Nephron (organoid): Measurements from ENCODE around the gene KIZ.
"Not testable (repeated sequence)": the region's sequence is repeated elsewhere in the genome, so short reads cannot be mapped to it uniquely, and the experiment has no call there.

Source experiments
- H3K27ac Mint-ChIP-seq, 3 experiments: 2 replicates each; pipeline ENCODE4 v1.8.0; 2020; ENCODE audit warnings: mixed read lengths in 3 of 3, mild to moderate bottlenecking in 2 of 3, moderate library complexity in 1 of 3
- H3K27me3 Mint-ChIP-seq: 2 replicates; pipeline ENCODE4 v1.8.0; 2021; ENCODE audit warnings: low read depth, mild to moderate bottlenecking, moderate library complexity, mixed read lengths
- H3K36me3 Mint-ChIP-seq: 2 replicates; pipeline ENCODE4 v1.8.0; 2020; ENCODE audit warnings: low read depth, mixed read lengths
- H3K4me1 Mint-ChIP-seq: 2 replicates; pipeline ENCODE4 v1.8.0; 2020; ENCODE audit warnings: mixed read lengths
- H3K4me3 Mint-ChIP-seq, 3 experiments: 2 replicates each; pipeline ENCODE4 v1.8.0; 2020; ENCODE audit warnings: mild to moderate bottlenecking in 3 of 3, mixed read lengths in 3 of 3, moderate library complexity in 2 of 3
- H3K9me3 Mint-ChIP-seq: 2 replicates; pipeline ENCODE4 v1.8.0; 2020; ENCODE audit warnings: mixed read lengths
- CTCF ChIP-seq, 3 experiments: fragments of 200-600 bp; sonication (generic); IDR thresholded peaks; one replicate each; pipeline ENCODE4 v1.5.0; 2021; ENCODE audit warnings: antibody characterized with exemption in 3 of 3; ENCODE audit not compliant: unreplicated experiment in 3 of 3

The KIZ gene

GRCh38 chr20:21243811-21244210 lies 117.9 kb downstream of the KIZ start:
- no peaks in the 10 kb centered on the region for H3K9me3 Mint-ChIP-seq
- no peaks in the 10 kb centered on the region for H3K27me3 Mint-ChIP-seq
- H3K4me1 Mint-ChIP-seq = no peaks in the 10 kb centered on the region
- no peak for TF ChIP-seq CTCF (IDR thresholded peaks at IDR 0.05; ENCODE audit: unreplicated experiment in 3 of 3)
- no peak overlapping the region for H3K27ac Mint-ChIP-seq
- no peak overlapping the region for H3K4me3 Mint-ChIP-seq
- H3K36me3 Mint-ChIP-seq = peaks cover 16% of the 10 kb centered on the region

- H3K27ac Mint-ChIP-seq = no peak overlapping the region
- H3K27me3 Mint-ChIP-seq = no peaks in the 10 kb centered on the region
- H3K4me3 Mint-ChIP-seq = no peak overlapping the region
- no peaks in the 10 kb centered on the region for H3K4me1 Mint-ChIP-seq
- TF ChIP-seq CTCF (IDR thresholded peaks at IDR 0.05; ENCODE audit: unreplicated experiment in 3 of 3) = no peak
- H3K9me3 Mint-ChIP-seq = no peaks in the 10 kb centered on the region
- peaks cover 16% of the 10 kb centered on the region for H3K36me3 Mint-ChIP-seq
Measured at GRCh38 chr20:21244808-21245207, 118.9 kb downstream of the KIZ start.

DNA sequence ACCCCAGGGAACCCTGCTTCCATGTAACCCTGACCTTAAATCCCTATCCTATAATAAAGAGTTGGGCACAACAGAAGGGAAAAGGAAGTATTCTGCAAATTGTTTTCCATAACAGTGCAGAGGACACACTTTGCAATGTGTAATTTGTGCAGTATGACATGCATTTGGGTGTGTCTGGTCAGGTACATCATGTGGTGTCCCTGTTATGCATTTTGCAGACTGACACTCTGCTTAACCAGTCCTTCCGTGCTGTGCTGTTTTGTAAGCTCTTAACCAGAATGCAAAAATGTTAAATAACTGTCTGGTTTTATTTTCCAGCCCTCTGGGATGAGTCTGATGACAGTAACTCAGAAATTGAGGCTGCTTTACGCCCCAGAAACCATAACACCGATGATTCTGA lies 120.3 kb downstream of the KIZ start:
- no peak for TF ChIP-seq CTCF (IDR thresholded peaks at IDR 0.05; ENCODE audit: unreplicated experiment in 3 of 3)
- Mint-ChIP-seq H3K9me3 (no peaks in the 10 kb centered on the region), H3K27ac (no peak overlapping the region), H3K4me3 (no peak overlapping the region), H3K27me3 (no peaks in the 10 kb centered on the region), H3K4me1 (no peaks in the 10 kb centered on the region), H3K36me3 (peaks cover 16% of the 10 kb centered on the region)

GRCh38 chr20:21247603-21248095 lies 121.8 kb downstream of the KIZ start:
- not testable (repeated sequence) for H3K27me3 Mint-ChIP-seq, H3K4me3 Mint-ChIP-seq, H3K4me1 Mint-ChIP-seq, H3K27ac Mint-ChIP-seq, H3K9me3 Mint-ChIP-seq
- peaks cover 16% of the 10 kb centered on the region for H3K36me3 Mint-ChIP-seq

DNA sequence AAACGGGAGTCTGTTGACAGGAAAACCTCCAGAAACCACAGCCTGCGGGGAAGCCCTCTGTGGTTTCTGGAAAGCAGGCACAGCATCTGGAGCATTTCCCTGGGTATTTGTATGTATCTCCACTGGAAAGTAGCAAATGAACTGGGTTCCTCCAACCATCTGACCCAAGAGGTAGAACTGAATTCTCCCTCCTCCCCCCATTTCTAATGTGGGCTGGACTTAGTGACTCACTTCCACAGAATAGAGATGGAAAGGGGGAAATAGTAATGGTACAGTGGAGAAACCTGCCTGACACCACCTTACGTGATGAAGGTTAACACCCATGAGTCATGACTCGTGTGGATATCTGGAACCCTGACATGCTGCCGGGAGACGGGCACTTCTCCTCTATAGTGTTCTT lies 125.4 kb downstream of the KIZ start:
- Mint-ChIP-seq H3K9me3 (no peaks in the 10 kb centered on the region), H3K27ac (no peak overlapping the region), H3K4me1 (no peaks in the 10 kb centered on the region), H3K4me3 (no peak overlapping the region), H3K36me3 (peaks cover 8% of the 10 kb centered on the region), H3K27me3 (no peaks in the 10 kb centered on the region)
- no peak for TF ChIP-seq CTCF (IDR thresholded peaks at IDR 0.05; ENCODE audit: unreplicated experiment in 3 of 3)

DNA sequence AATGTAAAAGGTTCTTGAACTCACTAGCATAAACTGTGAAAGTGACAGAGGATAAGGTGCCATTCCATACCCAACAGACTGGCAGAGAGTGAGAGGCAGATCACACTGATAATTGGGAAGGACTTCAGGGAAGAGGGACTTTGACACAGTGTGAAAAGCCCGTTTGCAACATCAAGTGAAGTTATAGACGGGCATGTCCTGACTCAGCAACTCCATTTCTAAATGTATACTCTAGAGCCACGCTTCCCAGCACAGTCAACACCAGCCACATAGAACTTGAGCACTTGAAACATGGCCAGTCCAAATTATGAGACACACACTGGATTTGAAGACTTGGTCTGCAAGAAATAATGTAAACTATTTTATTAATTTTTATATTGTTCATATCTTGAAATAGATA lies 131.3 kb downstream of the KIZ start:
- Mint-ChIP-seq H3K4me1 (no peaks in the 10 kb centered on the region), H3K9me3 (no peaks in the 10 kb centered on the region), H3K27ac (no peak overlapping the region), H3K36me3 (no peaks in the 10 kb centered on the region), H3K27me3 (no peaks in the 10 kb centered on the region), H3K4me3 (no peak overlapping the region)
- TF ChIP-seq CTCF (IDR thresholded peaks at IDR 0.05; ENCODE audit: unreplicated experiment in 3 of 3) = no peak
